NCI-H446 treated with DMSO at 0.1 percent for 48 hours (cell line): ENCODE measurements around the gene CFAP100.

ENCODE experiments used
- DNase-seq: peaks from one replicate; lab custom pipeline; 2025; lab: John Stamatoyannopoulos, UW

Gene CFAP100

DNA sequence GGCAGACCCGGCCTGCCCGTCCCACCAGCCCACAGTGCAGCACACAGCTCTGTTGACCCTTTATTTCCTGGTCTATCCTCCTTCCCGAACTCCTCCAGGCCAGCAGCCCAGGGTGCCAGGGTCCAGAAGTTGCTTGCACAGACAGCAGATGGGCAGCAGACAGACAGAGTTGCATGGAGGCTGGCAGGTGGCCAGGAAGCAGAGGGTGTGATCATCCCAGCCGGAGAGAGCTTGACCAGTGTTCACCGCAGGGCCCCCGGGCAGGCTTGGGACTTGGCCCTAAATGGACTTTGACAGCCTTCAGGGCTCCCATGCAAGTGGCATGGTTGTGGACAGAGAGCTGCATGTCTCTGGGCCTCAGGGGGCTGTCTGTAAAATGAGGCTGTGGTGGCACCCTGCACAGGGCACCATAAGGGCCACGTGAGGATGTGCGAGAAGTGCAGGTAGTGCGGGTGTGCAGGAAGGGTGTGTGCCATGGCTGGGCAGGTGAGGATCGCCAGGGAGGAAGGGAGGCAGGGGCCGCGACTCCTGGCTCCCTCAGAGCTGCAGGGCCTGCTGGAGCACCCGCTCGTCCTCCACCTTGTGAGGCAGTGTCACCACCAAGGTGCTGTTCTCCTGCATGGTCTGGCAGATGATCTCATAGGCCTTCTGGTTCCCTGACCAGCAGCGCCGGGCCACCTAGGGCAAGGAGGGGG is 87.2 kb downstream of the CFAP100 start:
- DNase-seq: peak; percentile 39

DNA sequence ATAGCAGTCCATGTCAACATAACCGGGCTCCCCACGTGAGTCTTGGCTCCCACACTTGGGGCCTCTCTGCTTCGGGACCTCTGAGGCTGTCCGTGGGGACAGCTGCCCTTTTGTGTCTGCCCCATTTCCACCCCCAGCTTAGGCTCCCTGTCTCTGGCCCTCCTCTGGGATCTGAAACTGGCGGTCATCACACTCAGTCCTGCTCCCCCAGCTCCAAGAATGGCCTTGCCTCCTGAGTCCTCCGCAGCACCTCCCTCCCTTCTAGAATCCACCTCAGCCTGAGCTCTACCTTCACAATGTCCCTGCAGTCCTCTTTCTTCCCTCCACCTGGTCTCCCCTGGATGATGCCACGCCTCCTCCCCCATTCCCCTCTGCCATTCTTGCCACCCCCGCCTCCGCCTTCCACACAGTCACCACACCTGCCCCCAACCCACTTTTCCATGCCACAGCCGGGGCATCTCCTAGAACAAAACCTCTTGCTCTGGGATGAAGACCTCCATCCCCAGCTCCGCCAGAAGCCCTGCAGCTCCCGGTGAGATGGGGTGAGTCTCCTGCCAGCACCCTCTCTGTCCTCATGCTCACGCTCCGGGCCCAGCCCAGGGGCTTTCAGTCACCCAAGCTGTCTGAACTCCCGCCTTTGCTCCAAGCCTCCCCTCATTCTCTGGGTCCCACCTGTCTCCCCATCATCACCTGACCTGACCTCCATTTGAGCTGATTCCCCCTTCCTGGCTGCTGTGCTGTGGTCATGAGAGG is 88.0 kb downstream of the CFAP100 start:
- no peak for DNase-seq

DNA sequence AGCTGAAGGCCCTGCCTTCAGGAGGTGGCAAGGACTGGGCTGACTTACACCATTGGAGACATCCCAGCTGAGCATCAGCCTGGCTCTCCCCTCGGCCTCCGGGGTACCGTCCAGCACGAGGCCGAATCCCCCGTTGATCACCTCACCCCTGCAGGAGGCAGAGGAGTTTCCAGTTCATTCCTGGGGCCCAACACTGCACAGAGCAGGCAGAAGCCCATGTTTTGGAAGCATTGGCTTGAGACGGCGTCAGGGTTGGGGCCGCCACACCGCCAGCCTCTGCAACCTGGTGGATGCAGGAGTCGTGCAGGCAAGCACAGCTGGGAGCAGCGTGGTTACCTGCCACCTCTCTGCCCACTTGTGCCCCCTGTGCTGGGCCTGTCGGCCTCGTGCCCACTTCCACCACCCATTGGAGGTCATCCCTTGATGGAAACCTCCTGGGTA is 88.6 kb downstream of the CFAP100 start:
- DNase-seq: no peak

DNA sequence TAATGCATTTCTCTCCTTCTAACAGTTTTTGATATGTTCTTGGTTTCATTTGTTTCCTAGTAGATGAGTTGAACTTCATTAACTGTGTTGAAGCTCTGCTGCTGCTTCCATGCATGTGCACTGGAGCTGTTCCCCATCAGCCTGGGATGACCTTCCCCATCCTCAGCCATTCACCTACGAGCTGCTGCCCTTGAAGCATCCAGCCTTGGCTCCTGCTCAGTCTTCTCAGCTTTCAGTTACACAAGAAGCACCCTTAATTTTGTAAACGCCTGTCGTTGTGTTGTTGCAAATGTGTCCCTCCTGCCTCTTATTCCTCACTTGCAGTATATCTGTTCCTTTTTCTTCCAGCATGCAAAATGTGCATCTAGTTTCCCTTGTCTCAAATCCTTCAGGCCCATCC is 89.4 kb downstream of the CFAP100 start:
- no peak for DNase-seq

DNA sequence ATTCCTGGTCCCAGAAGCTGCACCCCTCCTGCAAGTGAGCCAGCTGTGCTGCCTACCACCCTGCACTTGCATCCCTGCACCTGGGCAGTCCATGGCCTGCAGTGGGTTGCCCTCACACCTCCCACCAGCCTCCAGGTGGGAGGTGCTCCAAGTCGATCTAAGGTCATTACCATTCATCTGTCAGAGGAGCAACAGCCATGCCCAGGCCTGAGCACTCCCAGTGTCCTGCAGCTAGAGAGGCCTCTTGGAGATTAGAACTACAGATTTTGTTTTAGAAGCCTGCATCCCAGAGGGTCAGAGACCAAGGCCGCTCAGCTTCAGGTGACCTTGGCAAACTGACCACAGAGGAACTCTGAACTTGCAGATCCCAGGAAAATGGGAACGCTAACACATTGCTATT is 90.0 kb downstream of the CFAP100 start:
- no peak for DNase-seq

DNA sequence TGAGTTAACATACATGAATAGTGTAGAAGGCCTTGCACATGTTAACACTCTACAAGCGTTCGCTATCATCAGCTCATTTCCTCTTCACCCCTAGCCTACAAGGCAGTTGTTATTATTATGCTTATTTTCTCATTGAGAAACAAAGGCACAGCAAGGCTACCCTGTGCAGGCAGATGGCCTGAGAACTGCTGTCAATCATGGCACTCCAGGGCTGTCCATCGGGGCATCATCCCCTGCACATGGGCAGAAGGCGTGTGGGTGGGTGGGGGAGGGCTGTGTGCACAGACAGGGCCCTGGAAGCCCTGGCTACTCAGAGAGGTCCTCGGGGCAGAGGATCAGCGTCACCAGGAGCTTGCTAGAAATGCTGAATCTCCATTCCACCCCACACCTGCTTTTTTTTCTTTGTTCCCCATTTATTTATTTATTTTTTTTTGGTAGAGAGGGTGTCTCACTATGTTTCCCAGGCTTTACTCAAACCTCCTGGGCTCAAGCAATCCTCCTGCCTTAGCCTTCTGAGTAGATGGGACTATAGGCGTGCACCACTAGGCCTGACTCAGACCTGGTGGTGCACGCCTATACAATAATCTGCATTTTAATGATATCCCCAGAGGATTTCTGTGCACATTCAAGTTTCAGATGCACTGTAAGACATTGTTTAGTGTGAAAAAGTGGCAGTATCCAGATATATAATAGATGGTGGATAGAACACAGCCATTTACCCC is 90.6 kb downstream of the CFAP100 start:
- DNase-seq: no peak

DNA sequence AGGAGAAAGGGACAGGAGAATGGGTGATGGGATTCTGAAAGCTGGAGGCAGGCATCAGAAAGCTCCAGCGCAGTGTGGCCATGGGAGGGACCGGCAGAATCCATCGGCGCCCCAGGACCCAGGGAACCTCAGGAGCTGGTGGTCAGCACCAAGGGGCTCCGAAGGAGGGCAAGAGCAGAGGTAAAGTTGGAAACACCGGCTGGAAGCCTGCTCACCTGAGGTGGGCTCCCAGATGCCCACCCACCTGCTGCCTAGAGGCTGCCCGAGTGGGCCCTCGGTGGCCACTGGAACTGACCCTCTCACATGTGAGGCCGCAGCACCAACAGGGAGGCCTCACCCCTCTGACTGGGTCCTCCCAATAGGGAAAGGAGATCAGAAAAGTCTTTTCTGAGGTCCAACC is 91.2 kb downstream of the CFAP100 start:
- no peak for DNase-seq
